Trophoblast cell (in vitro differentiated cells and primary cell): ENCODE results near the gene HS6ST2.

Experiments
- DNase-seq, 2 donors: peaks; one replicate each; pipeline ENCODE4 v3.0.0-alpha.2; 2016
- H2AFZ ChIP-seq: 2 replicates; pipeline ENCODE4 v1.6.1; 2013; ENCODE audit warnings: low read length, moderate library complexity, mild to moderate bottlenecking; ENCODE audit not compliant: insufficient read depth, poor library complexity
- H2AK5ac ChIP-seq: 2 replicates; pipeline ENCODE4 v1.6.1; 2013; ENCODE audit warnings: mild to moderate bottlenecking, low read length
- H2BK120ac ChIP-seq: 2 replicates; pipeline ENCODE4 v1.6.1; 2013; ENCODE audit warnings: low read length, mild to moderate bottlenecking, moderate library complexity; ENCODE audit not compliant: insufficient read depth, poor library complexity
- H2BK12ac ChIP-seq: 2 replicates; pipeline ENCODE4 v1.6.1; 2013; ENCODE audit warnings: mild to moderate bottlenecking, low read length, moderate library complexity
- H2BK5ac ChIP-seq: 2 replicates; pipeline ENCODE4 v1.6.1; 2013; ENCODE audit warnings: low read length, low read depth, moderate library complexity, mild to moderate bottlenecking; ENCODE audit not compliant: poor library complexity
- H3K14ac ChIP-seq: 2 replicates; pipeline ENCODE4 v1.6.1; 2013; ENCODE audit warnings: mild to moderate bottlenecking, low read length
- H3K18ac ChIP-seq: 2 replicates; pipeline ENCODE4 v1.6.1; 2013; ENCODE audit warnings: mild to moderate bottlenecking, low read length
- H3K23ac ChIP-seq: 2 replicates; pipeline ENCODE4 v1.6.1; 2013; ENCODE audit warnings: low read length
- H3K27ac ChIP-seq: 2 replicates; pipeline ENCODE4 v1.5.1; 2013; ENCODE audit warnings: low read depth, mild to moderate bottlenecking, inconsistent platforms, low read length, moderate library complexity
- H3K27me3 ChIP-seq: 2 replicates; pipeline ENCODE4 v1.6.1; 2013; ENCODE audit warnings: inconsistent platforms, mild to moderate bottlenecking, low read length, moderate library complexity; ENCODE audit not compliant: insufficient read depth
- H3K36me3 ChIP-seq, 2 experiments: 1 replicate in 1 of 2; 2 replicates in 1 of 2; pipeline ENCODE4 v1.6.1; 2013; ENCODE audit warnings: low read length in 2 of 2, mild to moderate bottlenecking in 2 of 2, moderate library complexity in 1 of 2; ENCODE audit not compliant: insufficient read depth in 2 of 2, control insufficient read depth in 1 of 2
- H3K4ac ChIP-seq: 2 replicates; pipeline ENCODE4 v1.6.1; 2013; ENCODE audit warnings: low read depth, mild to moderate bottlenecking, low read length, moderate library complexity
- H3K4me1 ChIP-seq, 2 experiments: 1 replicate in 1 of 2; 2 replicates in 1 of 2; pipeline ENCODE4 v1.6.1; 2013; ENCODE audit warnings: low read length in 2 of 2, mild to moderate bottlenecking in 2 of 2, moderate library complexity in 1 of 2; ENCODE audit not compliant: insufficient read depth in 2 of 2, control insufficient read depth in 1 of 2
- H3K4me2 ChIP-seq: 2 replicates; pipeline ENCODE4 v1.6.1; 2013; ENCODE audit warnings: inconsistent platforms, mild to moderate bottlenecking, low read length, moderate library complexity
- H3K4me3 ChIP-seq: 2 replicates; pipeline ENCODE4 v1.5.1; 2013; ENCODE audit warnings: mild to moderate bottlenecking, low read depth, low read length, inconsistent platforms
- H3K79me1 ChIP-seq: one replicate; pipeline ENCODE4 v1.6.1; 2013; ENCODE audit warnings: low read length
- H3K79me2 ChIP-seq: 2 replicates; pipeline ENCODE4 v1.6.1; 2013; ENCODE audit warnings: low read length, mild to moderate bottlenecking; ENCODE audit not compliant: control insufficient read depth, insufficient read depth, poor library complexity
- H3K9ac ChIP-seq: 2 replicates; pipeline ENCODE4 v1.6.1; 2013; ENCODE audit warnings: mild to moderate bottlenecking, low read length
- H3K9me3 ChIP-seq: 2 replicates; pipeline ENCODE4 v1.6.1; 2013; ENCODE audit warnings: low read depth, mild to moderate bottlenecking, control low read depth, inconsistent platforms, low read length; ENCODE audit not compliant: insufficient read depth
- H4K12ac ChIP-seq: 2 replicates; pipeline ENCODE4 v1.6.1; 2013; ENCODE audit warnings: low read depth, mild to moderate bottlenecking, low read length, moderate library complexity
- H4K8ac ChIP-seq: 2 replicates; pipeline ENCODE4 v1.6.1; 2013; ENCODE audit warnings: low read depth, mild to moderate bottlenecking, low read length, moderate library complexity
- H4K91ac ChIP-seq: one replicate; pipeline ENCODE4 v1.6.1; 2013; ENCODE audit warnings: low read depth, mild to moderate bottlenecking, low read length, moderate library complexity
- WGBS: extraction: QIAGEN DNeasy Blood & Tissue Kit; methylation state at CpG from one replicate; pipeline ENCODE4 v1.1.7; 2013; ENCODE audit warnings: missing lambda C conversion rate; ENCODE audit not compliant: insufficient read length, insufficient coverage; ENCODE audit errors: extremely low coverage; 5-methylcytosine and 5-hydroxymethylcytosine counted together

Gene HS6ST2

GRCh38 chrX:132820675-132821074 lies 137.8 kb downstream of the HS6ST2 start:
- H3K9ac ChIP-seq = no peak overlapping the region
- no CpG with 5 or more reads among the region's 5 CpGs for WGBS
- H3K14ac ChIP-seq = no peak overlapping the region
- H3K23ac ChIP-seq = no peak overlapping the region
- H4K91ac ChIP-seq = no peak overlapping the region
- no peak overlapping the region for H2BK5ac ChIP-seq
- H3K4ac ChIP-seq = no peak overlapping the region
- no peak overlapping the region for H2BK12ac ChIP-seq
- H3K4me2 ChIP-seq = no peak overlapping the region
- DNase-seq = no peak
- H4K8ac ChIP-seq = no peak overlapping the region
- H3K27ac ChIP-seq = no peak overlapping the region
- no peak overlapping the region for H2BK120ac ChIP-seq
- no peaks in the 10 kb centered on the region for H3K9me3 ChIP-seq
- H3K4me3 ChIP-seq = no peak overlapping the region
- no peaks in the 10 kb centered on the region for H3K27me3 ChIP-seq
- H3K79me1 ChIP-seq = no peaks in the 10 kb centered on the region
- no peaks in the 10 kb centered on the region for H3K79me2 ChIP-seq
- H3K36me3 ChIP-seq = no peaks in the 10 kb centered on the region
- H2AFZ ChIP-seq = no peak overlapping the region
- H4K12ac ChIP-seq = no peak overlapping the region
- no peaks in the 10 kb centered on the region for H3K4me1 ChIP-seq
- H2AK5ac ChIP-seq = no peak overlapping the region
- no peak overlapping the region for H3K18ac ChIP-seq

GRCh38 chrX:132819711-132820264 lies 138.6 kb downstream of the HS6ST2 start:
- Histone ChIP-seq H2AFZ (no peak overlapping the region), H3K4me3 (no peak overlapping the region), H3K4ac (no peak overlapping the region), H3K18ac (no peak overlapping the region), H3K79me1 (no peaks in the 10 kb centered on the region), H3K79me2 (no peaks in the 10 kb centered on the region), H3K9me3 (no peaks in the 10 kb centered on the region), H4K91ac (no peak overlapping the region), H2BK5ac (no peak overlapping the region), H2BK120ac (no peak overlapping the region), H4K12ac (no peak overlapping the region), H3K4me1 (no peaks in the 10 kb centered on the region), H3K9ac (no peak overlapping the region), H3K27ac (no peak overlapping the region), H3K23ac (no peak overlapping the region), H3K36me3 (no peaks in the 10 kb centered on the region), H2BK12ac (no peak overlapping the region), H3K27me3 (no peaks in the 10 kb centered on the region), H2AK5ac (no peak overlapping the region), H3K4me2 (no peak overlapping the region), H3K14ac (no peak overlapping the region), H4K8ac (no peak overlapping the region)
- DNase-seq = no peak
- WGBS = no CpG with 5 or more reads among the region's 7 CpGs

GRCh38 chrX:132818638-132819037 lies 139.8 kb downstream of the HS6ST2 start:
- Histone ChIP-seq H3K79me1 (no peaks in the 10 kb centered on the region), H2BK5ac (no peak overlapping the region), H3K4ac (no peak overlapping the region), H4K91ac (no peak overlapping the region), H3K23ac (no peak overlapping the region), H2AFZ (no peak overlapping the region), H3K4me1 (no peaks in the 10 kb centered on the region), H4K8ac (no peak overlapping the region), H3K18ac (no peak overlapping the region), H3K9ac (no peak overlapping the region), H3K27ac (no peak overlapping the region), H3K36me3 (no peaks in the 10 kb centered on the region), H3K4me3 (no peak overlapping the region), H3K79me2 (no peaks in the 10 kb centered on the region), H3K4me2 (no peak overlapping the region), H2AK5ac (no peak overlapping the region), H2BK12ac (no peak overlapping the region), H3K27me3 (no peaks in the 10 kb centered on the region), H2BK120ac (no peak overlapping the region), H3K9me3 (no peaks in the 10 kb centered on the region), H3K14ac (no peak overlapping the region), H4K12ac (no peak overlapping the region)
- DNase-seq = no peak

GRCh38 chrX:132815643-132816042 lies 142.8 kb downstream of the HS6ST2 start:
- Histone ChIP-seq H3K27ac (no peak overlapping the region), H3K79me2 (no peaks in the 10 kb centered on the region), H2BK120ac (no peak overlapping the region), H3K4ac (no peak overlapping the region), H2AFZ (no peak overlapping the region), H2BK12ac (no peak overlapping the region), H3K14ac (no peak overlapping the region), H2AK5ac (no peak overlapping the region), H2BK5ac (no peak overlapping the region), H3K9ac (no peak overlapping the region), H4K12ac (no peak overlapping the region), H3K23ac (no peak overlapping the region), H3K18ac (no peak overlapping the region), H3K4me1 (no peaks in the 10 kb centered on the region), H4K8ac (no peak overlapping the region), H3K79me1 (no peaks in the 10 kb centered on the region), H3K27me3 (no peaks in the 10 kb centered on the region), H3K4me3 (no peak overlapping the region), H3K9me3 (no peaks in the 10 kb centered on the region), H3K36me3 (no peaks in the 10 kb centered on the region), H4K91ac (no peak overlapping the region), H3K4me2 (no peak overlapping the region)
- no peak for DNase-seq
- no CpG with 5 or more reads among the region's 2 CpGs for WGBS
